ENCODE measurements around the gene PKD2.

PKD2 gene

GRCh38 chr4:88077911-88078524 is 70.6 kb downstream of the PKD2 start:
- ChIA-PET POLR2A (ENCODE audit: low non-redundant PET) (no interaction called here), CTCF (no interaction called here)
- H3K27ac ChIP-seq, result no peak overlapping the region
- TF ChIP-seq CTCF (conservative IDR thresholded peaks at IDR 0.05; ENCODE audit: low read depth), result no peak
- DNase-seq (ENCODE audit: low spot score), result no peak

DNA sequence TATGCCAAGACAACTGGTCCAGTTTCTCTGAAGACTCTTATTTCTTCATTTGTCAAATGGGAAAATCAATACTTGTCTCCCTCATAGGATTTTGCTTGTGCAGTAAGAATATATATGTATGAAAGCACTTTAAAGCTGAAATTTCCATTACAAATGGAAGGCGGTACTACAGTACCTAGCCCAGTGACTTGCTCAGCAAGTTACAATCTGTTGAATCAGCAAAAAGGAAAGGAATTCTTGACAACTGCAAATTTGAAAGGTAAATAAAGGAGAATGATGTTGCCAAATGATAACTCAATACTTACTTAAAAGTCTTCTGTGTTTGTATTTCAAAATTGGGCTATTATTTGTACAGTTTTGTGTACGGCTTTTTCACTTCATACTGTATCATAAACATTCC is 71.1 kb downstream of the PKD2 start:
- no peak for DNase-seq (ENCODE audit: low spot score)
- CTCF ChIA-PET, result no interaction called here
- no peak for TF ChIP-seq CTCF (conservative IDR thresholded peaks at IDR 0.05; ENCODE audit: low read depth)
- POLR2A ChIA-PET (ENCODE audit: low non-redundant PET), result no interaction called here
- H3K27ac ChIP-seq, result no peak overlapping the region

DNA sequence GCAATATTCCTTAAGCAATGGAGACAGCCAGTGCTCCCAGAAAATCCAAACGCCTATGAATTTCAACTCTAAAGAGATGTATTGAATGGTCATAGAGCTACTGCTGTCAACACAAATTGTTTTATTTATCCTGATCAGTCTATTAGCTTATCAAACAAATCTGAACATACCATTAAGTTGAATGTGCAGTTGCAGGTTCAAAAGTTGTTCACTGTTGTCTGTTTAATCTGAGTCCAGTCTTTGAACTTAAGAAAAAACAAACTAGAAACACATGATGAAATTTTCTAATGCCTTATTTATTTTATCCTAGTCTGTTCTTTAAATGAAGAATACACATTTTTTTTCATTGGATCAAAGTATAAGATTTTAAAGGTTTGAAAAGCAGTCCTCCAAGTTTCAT is 73.2 kb downstream of the PKD2 start:
- no peak for DNase-seq (ENCODE audit: low spot score)
- H3K27ac ChIP-seq, result no peak overlapping the region
- POLR2A ChIA-PET (ENCODE audit: low non-redundant PET), result no interaction called here
- TF ChIP-seq CTCF (conservative IDR thresholded peaks at IDR 0.05; ENCODE audit: low read depth), result no peak
- CTCF ChIA-PET, result no interaction called here

DNA sequence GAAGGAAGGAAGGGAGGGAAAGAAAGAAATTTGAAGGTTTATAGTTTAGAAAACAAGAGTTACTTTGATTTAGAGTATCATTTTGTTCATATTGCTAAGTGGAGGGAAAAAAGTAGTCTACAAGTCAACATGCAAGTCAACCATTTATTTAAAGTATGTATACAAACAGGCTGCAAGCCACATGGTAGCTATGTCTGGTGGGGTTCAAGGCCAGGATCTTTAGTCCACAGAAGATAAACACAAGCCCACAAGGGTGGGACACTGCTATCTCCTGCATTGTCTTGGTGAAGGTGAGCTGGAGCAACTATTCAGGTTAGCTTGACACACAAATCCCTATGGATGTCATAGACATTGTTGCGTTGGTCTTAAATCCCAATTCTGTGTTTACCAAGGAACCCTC is 79.6 kb downstream of the PKD2 start:
- ChIA-PET CTCF (no interaction called here), POLR2A (ENCODE audit: low non-redundant PET) (no interaction called here)
- no peak overlapping the region for H3K27ac ChIP-seq
- DNase-seq (ENCODE audit: low spot score), result no peak
- TF ChIP-seq CTCF (conservative IDR thresholded peaks at IDR 0.05; ENCODE audit: low read depth), result no peak

GRCh38 chr4:88090898-88091297 is 83.5 kb downstream of the PKD2 start:
- TF ChIP-seq CTCF (conservative IDR thresholded peaks at IDR 0.05; ENCODE audit: low read depth), result no peak
- no peak overlapping the region for H3K27ac ChIP-seq
- POLR2A ChIA-PET (ENCODE audit: low non-redundant PET), result no interaction called here
- CTCF ChIA-PET, result interaction anchor here (0.6 kb wide), 1 partner anchor 80 kb away, joined by 3 read pairs; no protein-coding TSS in a partner anchor
- no peak for DNase-seq (ENCODE audit: low spot score)

DNA sequence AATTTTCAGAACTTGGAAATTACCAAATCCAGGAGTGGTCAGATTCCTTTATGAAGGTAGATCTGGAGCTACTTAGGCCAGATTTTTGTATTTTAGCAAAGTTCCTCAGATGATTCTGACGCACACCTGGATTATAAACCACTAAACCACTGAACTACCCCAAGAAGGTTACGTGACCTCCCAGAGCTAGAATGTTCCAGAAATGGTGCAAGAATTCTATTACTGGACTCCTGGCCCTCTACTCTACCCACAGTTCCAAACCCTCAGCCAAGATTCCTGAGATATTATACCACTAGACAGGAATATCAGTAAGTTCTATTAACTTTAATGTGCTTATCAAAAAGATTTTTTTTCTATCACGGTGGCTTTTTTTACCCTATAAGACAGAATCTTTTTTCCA is 83.9 kb downstream of the PKD2 start:
- POLR2A ChIA-PET (ENCODE audit: low non-redundant PET), result no interaction called here
- no peak for DNase-seq (ENCODE audit: low spot score)
- no peak for TF ChIP-seq CTCF (conservative IDR thresholded peaks at IDR 0.05; ENCODE audit: low read depth)
- H3K27ac ChIP-seq, result no peak overlapping the region
- CTCF ChIA-PET, result interaction anchor here (0.6 kb wide), 1 partner anchor 79 kb away, joined by 3 read pairs; no protein-coding TSS in a partner anchor

DNA sequence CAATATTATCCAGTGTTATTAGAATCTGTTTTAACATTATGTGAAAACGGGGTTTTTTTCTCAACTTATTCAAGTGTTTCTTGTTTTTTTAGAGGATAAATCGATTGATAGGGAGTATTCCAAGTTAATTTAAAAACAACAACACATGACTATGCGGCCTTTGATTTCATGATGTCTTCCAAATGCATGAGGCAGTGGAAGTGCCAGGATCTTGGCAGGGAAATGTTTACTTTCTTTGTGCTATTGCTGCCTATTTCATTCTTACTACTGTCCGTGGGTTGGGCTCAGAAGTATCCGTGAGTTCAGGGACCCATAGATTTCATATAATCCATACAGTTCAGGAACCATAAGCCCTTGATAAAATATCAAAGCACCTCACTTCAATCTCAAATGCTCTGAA is 86.4 kb downstream of the PKD2 start:
- ChIA-PET POLR2A (ENCODE audit: low non-redundant PET) (no interaction called here), CTCF (no interaction called here)
- H3K27ac ChIP-seq, result no peak overlapping the region
- TF ChIP-seq CTCF (conservative IDR thresholded peaks at IDR 0.05; ENCODE audit: low read depth), result no peak
- DNase-seq (ENCODE audit: low spot score), result no peak

Measured in RWPE1 (cell line).